Measurements from ENCODE around the gene LHFPL6.

GRCh38 chr13:39296193-39296592 lies 306.8 kb downstream of the LHFPL6 start:
- TF ChIP-seq, protein P1, sequence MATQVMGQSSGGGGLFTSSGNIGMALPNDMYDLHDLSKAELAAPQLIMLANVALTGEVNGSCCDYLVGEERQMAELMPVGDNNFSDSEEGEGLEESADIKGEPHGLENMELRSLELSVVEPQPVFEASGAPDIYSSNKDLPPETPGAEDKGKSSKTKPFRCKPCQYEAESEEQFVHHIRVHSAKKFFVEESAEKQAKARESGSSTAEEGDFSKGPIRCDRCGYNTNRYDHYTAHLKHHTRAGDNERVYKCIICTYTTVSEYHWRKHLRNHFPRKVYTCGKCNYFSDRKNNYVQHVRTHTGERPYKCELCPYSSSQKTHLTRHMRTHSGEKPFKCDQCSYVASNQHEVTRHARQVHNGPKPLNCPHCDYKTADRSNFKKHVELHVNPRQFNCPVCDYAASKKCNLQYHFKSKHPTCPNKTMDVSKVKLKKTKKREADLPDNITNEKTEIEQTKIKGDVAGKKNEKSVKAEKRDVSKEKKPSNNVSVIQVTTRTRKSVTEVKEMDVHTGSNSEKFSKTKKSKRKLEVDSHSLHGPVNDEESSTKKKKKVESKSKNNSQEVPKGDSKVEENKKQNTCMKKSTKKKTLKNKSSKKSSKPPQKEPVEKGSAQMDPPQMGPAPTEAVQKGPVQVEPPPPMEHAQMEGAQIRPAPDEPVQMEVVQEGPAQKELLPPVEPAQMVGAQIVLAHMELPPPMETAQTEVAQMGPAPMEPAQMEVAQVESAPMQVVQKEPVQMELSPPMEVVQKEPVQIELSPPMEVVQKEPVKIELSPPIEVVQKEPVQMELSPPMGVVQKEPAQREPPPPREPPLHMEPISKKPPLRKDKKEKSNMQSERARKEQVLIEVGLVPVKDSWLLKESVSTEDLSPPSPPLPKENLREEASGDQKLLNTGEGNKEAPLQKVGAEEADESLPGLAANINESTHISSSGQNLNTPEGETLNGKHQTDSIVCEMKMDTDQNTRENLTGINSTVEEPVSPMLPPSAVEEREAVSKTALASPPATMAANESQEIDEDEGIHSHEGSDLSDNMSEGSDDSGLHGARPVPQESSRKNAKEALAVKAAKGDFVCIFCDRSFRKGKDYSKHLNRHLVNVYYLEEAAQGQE (IDR thresholded peaks at IDR 0.05; ENCODE audit: unreplicated experiment), result no peak
- TF ChIP-seq CTCF (conservative IDR thresholded peaks at IDR 0.05; ENCODE audit: low read depth in 2 of 2) (no peak), POLR2AphosphoS5 (IDR thresholded peaks at IDR 0.05; ENCODE audit: low read depth) (no peak), EZH2phosphoT487 (IDR thresholded peaks at IDR 0.05; ENCODE audit: unreplicated experiment) (no peak), EZH2 (IDR thresholded peaks at IDR 0.05; ENCODE audit: low read depth, unreplicated experiment) (no peak), CREB1 (CRISPR knock-in tag; IDR thresholded peaks at IDR 0.05; ENCODE audit: low read depth) (no peak), ETS1 (IDR thresholded peaks at IDR 0.05) (no peak), ZNF114 (CRISPR knock-in tag; IDR thresholded peaks at IDR 0.05) (no peak)

All from GM23338 (cell line).